GM12864 (cell line): Measurements from ENCODE around the gene ZNHIT2.

Experiments
- DNase-seq: peaks from one replicate; pipeline ENCODE4 v3.0.0-alpha.2; 2011; ENCODE audit warnings: low read depth
- H3K4me3 ChIP-seq: 2 replicates; pipeline ENCODE4 v1.5.1; 2011; ENCODE audit warnings: mild to moderate bottlenecking, low read depth, low read length, control low read depth
- TF ChIP-seq, protein P1 (sequence below): IDR thresholded peaks from 2 replicates; pipeline ENCODE4 v1.5.1; 2011; ENCODE audit warnings: low read depth, mild to moderate bottlenecking, moderate library complexity, low read length, control low read depth, inconsistent platforms; ENCODE audit errors: missing control alignments

ZNHIT2 gene

DNA sequence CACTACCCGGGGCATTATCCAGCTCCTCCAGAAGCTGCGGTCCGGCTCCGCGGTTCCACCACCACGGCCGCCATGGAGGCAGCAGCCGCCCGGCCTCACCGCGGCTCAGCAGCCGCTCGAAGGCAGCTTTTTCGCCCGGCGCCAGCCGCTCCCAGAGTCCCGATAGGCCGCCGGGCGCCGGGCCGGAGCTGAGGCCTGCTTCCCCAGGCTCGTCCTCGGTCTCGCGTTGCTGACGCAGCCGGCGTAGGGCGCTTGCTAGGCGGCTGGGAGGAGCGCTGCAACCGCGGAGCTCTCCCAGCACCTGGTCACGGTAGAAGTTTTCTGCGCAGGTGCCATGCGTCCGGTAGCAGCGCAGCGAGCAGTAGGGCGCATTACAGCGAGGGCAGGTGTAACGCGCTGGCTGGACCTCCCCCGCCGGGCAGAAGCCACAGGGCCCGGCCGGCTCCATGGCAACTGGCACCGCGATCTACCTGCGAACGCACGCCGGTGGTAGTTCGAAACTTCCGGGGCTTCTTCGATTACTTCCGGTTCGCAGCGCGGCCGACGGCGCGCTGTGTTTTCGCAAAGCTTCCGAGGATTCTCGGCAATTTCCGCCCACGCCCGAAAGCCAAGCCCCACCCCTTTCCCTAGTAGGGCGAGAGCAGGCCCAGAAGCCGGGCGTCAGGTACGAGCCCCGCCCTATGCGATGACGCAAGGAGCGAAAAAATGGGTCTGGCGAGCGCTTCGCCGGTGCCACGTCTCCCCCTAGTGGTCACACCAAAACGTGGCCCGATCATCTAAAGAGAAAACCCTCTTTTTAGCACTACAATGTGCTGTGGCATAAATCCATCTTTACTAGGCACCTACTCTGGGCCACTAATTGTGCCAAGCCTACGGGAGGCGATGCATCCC is at the start of gene ZNHIT2:
ZNHIT2 (minus strand) TSS at position 496 of the 891 bp plus-strand sequence; CDS start at position 448, 48 bp downstream.
- peak; percentile 96 for DNase-seq
- TF ChIP-seq, protein P1, sequence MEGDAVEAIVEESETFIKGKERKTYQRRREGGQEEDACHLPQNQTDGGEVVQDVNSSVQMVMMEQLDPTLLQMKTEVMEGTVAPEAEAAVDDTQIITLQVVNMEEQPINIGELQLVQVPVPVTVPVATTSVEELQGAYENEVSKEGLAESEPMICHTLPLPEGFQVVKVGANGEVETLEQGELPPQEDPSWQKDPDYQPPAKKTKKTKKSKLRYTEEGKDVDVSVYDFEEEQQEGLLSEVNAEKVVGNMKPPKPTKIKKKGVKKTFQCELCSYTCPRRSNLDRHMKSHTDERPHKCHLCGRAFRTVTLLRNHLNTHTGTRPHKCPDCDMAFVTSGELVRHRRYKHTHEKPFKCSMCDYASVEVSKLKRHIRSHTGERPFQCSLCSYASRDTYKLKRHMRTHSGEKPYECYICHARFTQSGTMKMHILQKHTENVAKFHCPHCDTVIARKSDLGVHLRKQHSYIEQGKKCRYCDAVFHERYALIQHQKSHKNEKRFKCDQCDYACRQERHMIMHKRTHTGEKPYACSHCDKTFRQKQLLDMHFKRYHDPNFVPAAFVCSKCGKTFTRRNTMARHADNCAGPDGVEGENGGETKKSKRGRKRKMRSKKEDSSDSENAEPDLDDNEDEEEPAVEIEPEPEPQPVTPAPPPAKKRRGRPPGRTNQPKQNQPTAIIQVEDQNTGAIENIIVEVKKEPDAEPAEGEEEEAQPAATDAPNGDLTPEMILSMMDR = peak; percentile 91
- H3K4me3 ChIP-seq = peak within 1 kb of the TSS; percentile 84

- TF ChIP-seq, protein P1 = no peak
- DNase-seq = no peak
- no peak overlapping the region for H3K4me3 ChIP-seq
Measured at GRCh38 chr11:65166893-65167292, 49.4 kb upstream of the ZNHIT2 start.

DNA sequence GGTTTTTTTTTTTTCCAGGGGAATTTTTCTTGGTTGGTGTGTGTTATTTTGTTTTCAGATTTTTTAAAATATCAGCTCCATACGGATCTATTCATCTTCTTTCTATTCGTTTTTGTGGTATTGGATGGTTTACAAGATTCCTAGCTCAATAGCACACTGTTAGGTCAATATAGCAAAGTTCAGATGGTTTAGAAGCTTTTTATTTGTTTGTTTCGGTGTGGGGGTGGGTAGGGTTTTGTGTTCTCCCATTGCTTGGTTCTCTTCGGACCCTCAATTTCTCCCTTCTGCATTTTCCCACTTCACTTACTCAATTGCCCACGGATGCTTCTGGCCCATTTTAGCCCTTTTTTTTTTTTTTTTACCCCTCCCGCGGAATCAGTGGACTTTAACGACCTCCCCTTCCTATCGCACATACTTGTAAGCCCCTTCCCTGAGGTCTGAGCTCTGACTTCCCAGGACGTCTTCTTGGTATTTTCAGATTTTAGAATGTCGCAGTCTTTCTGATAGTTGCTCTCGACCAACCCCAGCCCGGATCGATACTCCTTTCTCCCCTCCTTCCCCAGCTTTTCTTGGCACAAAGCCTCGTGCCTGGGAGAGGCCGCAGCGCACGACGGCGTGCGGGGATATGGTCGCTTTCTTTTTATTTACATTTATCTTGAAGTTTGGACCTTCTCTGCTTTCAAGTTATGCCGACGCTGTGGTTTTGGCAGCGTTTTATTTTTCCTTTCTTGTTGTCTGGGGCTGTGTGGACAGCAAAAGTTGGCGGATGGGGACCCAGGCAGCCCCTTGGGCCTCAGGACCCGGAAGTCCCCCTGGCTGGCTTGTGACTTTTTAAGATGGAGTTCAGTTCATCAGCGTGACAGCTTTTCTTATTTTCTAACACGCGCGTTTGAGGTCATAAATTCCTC is 48.2 kb upstream of the ZNHIT2 start:
- DNase-seq = no peak
- TF ChIP-seq, protein P1 = no peak
- no peak overlapping the region for H3K4me3 ChIP-seq

- TF ChIP-seq, protein P1 = no peak
- DNase-seq = no peak
- H3K4me3 ChIP-seq = no peak overlapping the region
Measured at GRCh38 chr11:65163684-65164083, 46.2 kb upstream of the ZNHIT2 start.

GRCh38 chr11:65160643-65161042 is 43.1 kb upstream of the ZNHIT2 start:
- DNase-seq = no peak
- TF ChIP-seq, protein P1 = no peak
- H3K4me3 ChIP-seq = no peak overlapping the region

DNA sequence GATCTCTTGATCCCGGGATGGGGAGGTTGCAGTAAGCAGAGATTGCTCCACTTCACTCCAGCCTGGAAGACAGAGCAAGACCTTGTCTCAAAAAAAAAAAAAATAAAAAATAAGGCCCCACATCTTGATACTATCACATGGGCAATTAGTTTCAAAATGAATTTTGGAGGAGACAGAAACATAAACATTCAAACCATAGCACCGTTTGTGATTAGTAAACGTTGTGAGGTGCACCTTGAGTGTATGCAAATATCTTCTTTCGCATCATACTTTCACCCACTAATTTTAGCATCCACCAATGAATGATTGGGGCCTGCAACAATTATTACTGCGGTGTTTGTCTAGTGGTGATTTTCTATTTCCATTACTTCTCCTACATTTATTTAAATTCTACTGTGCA is 41.5 kb upstream of the ZNHIT2 start:
- TF ChIP-seq, protein P1 = no peak
- peak; percentile 61 for DNase-seq
- no peak overlapping the region for H3K4me3 ChIP-seq
